Smooth muscle cell of the brain vasculature (primary cell): ENCODE measurements around the gene SPNS2.
"Not testable (repeated sequence)": the region's sequence is repeated elsewhere in the genome, so short reads cannot be mapped to it uniquely, and the experiment has no call there.

ENCODE experiments used
- DNase-seq: peaks from one replicate; pipeline ENCODE4 v3.0.0-alpha.2; 2012; ENCODE audit warnings: low read depth, low spot score

SPNS2 gene

DNA sequence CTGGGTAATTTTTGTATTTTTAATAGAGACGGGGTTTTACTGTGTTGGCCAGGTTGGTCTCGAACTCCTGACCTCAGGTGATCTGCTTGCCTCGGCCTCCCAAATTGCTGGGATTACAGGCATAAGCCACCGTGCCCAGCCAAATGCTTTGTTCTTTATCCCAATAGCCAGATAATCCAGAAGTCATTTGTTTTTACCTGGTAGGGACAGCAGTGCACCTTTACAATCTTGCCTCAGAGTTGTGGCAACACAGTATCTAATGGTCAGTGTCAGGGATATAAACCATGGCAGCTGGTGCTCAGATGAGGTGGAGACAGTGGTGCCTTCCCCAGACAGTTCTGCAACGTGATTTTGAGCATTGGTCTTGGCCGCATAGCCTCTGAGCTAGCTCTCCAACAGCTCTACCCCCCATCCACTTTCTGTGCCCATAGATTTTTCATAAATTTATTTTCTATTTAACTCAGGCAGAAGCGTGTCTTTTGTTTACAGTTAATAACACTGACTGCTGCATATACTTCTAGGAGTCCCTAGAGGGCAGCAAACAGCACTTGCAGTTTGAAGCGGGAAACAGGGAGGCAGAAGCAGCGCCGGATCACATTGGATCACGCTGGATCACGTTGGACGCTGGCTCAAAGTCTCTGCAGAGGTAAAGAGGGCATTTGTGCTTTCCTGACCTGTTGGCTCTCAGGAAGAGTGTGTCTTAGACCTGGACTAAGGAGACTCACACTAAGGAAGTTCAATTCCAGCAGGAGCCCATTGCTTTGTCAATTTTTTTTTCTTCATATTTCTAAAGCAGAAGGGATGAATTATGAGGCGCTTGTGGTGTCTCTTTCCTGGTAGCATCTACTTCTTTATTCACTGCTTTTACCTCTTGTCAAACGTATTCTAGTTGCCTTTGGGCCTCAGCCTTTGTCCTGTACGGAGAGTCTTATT is 66.8 kb downstream of the SPNS2 start:
- peak; percentile 44 for DNase-seq

- DNase-seq: no peak
Observed at GRCh38 chr17:4566785-4567184, 68.1 kb downstream of the SPNS2 start.

- no peak for DNase-seq
Observed at GRCh38 chr17:4569591-4569990, 70.9 kb downstream of the SPNS2 start.

- no peak for DNase-seq
Observed at GRCh38 chr17:4572131-4572530, 73.5 kb downstream of the SPNS2 start.

DNA sequence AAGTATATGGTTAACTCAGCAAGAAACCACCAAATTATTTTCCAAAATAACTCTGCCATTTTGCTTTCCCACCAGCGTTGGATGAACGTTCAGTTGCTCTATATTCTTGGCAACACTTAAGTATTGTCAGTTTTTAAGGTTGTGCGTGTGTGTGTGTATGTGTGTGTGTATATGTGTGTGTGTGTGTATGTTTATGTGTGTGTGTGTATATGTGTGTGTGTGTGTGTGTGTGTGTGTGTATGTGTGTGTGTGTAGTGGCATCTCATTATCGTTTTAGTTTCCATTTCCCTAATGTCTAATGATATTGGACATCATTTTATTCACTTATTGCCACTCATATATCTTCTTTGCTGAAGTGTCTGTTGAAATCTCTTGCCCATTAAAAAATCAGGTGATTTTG is 74.4 kb downstream of the SPNS2 start:
- DNase-seq: no peak

DNA sequence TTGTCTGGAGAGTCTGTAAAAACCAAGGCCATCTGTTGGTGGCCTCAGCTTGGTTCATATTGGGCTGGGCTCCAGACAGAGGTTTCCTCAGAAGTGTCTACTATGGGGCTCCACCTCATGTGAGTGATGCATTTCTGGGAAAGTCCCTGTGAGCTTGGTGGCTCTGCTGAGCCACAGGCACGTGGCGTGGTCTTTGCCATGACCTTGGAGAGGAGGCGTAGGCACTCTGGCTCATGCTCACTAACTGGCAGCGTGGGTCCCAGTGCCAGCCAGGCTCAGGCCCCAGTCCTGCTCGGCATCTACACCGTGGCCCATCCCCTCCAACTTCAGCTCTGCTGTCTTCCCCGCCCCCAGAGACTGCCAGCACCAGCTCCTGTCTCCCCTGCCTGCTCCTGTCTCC is 75.0 kb downstream of the SPNS2 start:
- no peak for DNase-seq

GRCh38 chr17:4574448-4575045 is 75.9 kb downstream of the SPNS2 start:
- DNase-seq: no peak

DNA sequence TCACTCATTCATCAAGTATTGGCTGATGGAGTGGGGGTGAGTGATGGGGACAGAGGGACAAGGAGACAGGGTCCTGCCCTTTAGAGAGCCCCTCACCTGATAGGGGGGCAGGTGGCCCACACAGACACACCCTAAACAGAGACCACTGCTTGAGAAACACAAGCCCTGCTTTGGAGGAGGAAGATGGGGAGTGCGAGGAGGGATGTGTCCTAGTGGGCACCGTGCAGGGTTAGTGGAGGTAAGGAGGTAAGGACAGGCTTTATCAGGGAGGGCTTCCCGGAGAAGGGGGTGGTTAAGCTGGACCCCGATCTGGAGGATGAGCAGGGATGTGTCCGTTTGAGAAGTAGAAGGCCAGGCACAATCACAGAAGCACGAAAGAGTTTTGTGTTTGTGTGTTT is 77.5 kb downstream of the SPNS2 start:
- no peak for DNase-seq

GRCh38 chr17:4576729-4577322 is 78.1 kb downstream of the SPNS2 start:
- no peak for DNase-seq

- DNase-seq: no peak
Observed at GRCh38 chr17:4577386-4577993, 78.8 kb downstream of the SPNS2 start.

DNA sequence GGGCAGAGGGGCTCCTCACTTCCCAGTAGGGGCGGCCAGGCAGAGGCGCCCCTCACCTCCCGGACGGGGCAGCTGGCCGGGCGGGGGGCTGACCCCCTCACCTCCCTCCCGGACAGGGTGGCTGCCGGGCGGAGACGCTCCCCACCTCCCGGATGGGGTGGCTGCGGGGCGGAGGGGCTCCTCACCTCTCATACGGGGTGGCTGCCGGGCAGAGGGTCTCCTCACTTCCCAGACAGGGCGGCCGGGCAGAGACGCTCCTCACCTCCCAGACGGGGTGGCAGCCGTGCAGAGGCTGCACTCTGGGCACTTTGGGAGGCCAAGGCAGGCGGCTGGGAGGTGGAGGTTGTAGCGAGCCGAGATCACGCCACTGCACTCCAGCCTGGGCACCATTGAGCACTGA is 79.7 kb downstream of the SPNS2 start:
- not testable (repeated sequence) for DNase-seq

DNA sequence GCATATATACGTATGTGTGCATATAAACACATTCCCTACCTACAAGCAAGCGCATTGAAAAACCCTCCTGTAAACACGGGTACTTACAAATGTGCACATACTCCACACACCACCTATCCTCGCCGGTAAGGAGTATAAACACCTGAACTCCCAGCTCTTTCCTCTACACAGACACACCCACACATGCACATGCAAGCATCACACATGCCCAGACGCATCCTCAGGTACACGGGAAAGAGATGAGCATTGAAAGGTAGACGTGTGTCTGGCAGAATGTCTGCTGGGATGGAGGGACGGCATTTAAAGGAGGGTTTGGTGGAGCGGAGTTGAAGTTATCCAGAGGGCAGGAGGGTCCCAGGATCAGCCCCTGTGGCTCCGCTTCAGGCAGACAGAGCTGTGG is 81.0 kb downstream of the SPNS2 start:
- DNase-seq: no peak

DNA sequence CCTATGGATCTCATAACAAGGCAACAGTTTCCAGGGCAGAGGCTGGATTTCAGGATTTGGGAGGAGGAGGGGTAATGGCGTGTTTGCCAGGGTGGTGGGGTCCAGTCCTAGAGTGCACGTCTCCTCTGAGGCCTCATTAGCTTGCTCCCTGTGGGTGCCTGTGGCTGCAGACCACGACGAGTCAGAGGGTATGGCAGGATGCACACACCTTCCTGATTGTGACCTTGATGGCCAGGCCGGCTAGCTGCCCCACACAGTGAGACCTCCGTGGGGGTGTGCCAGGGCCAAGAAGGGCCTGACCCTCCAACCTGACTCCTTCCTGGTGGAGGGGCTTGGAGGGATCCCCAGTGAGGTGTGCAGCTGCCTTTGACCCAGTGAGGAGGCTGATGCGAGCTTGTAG is 81.6 kb downstream of the SPNS2 start:
- DNase-seq: no peak

- DNase-seq: no peak
Observed at GRCh38 chr17:4582101-4582501, 83.4 kb downstream of the SPNS2 start.

- DNase-seq: no peak
Observed at GRCh38 chr17:4582691-4583090, 84.0 kb downstream of the SPNS2 start.

DNA sequence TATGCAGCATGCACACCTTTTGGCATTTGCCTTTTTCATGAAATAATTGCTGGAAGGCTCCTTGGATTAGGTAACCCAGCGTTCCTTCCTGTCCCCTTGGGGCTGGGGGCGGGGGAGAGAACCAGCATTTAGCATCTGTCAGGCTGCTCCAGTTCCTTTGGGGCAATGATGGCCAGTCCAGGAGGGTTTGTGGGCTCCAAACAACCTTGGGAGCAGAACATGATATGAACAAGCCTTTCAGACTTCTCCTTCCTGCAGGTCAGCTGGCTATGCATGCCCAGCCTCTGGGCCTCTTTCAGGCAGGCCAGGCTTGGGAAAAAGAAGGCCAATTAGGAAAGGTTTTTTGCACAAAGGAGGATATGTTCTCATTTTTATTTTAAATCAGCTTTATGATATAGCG is 84.5 kb downstream of the SPNS2 start:
- DNase-seq: no peak

- no peak for DNase-seq
Observed at GRCh38 chr17:4583782-4584100, 85.1 kb downstream of the SPNS2 start.

- DNase-seq: no peak
Observed at GRCh38 chr17:4584101-4584916, 85.6 kb downstream of the SPNS2 start, which contains the start of gene SMTNL2. Gene SMTNL2 (plus strand): TSS chr17:4584529. CDS start chr17:4584606, 77 bp downstream.

DNA sequence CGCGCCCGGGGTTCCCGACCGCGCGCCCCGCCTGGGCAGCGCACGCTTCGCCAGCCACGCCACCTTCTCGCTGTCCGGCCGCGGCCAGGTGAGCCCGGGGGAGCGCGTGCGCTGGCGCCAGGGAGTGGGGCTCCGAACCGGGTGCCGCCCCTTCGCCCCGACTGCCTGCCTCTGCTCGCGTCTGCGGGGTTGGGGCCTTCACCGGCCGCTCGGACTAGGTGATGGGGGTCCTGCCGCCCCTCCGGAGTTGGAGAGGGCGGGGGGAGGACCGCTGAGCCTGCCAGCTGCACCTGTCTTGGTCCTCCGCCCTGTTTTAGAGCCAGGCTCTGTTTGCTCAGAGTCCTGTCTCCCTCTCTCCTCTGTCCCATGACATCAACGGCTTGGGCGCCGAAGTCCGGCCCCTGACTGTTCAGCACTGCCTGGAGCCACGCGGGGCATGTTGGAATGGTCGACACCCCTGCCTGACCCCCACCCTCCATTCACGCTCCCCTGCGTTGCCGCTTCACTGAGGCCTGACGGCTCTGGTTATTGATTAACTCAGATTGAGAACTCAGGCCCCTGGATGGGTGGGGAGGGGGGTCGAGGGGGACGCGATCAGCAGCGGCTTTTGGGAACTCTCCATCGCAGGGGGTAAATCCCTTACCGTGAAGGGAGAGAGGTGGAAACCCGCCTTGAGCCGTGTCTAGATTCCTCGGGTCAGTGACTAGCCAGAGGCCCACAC is 86.4 kb downstream of the SPNS2 start:
- no peak for DNase-seq

DNA sequence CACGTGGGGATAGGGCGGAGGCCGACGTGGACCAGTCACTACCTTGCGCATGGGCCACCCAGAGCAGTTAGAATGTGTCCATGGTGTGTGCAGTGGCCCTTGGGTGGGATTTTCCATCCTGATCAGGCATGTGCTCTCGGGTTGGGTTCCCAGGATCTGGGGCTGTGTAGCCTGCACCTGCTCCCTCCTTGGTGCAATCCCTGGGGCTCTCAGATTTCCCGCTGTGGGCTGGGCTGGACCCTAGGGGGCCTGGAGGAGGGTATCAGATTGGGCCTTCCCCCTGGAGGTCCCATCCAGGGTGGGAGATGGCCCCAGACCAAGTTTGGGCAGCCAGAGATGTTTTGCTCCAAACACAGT is 86.9 kb downstream of the SPNS2 start:
- no peak for DNase-seq

DNA sequence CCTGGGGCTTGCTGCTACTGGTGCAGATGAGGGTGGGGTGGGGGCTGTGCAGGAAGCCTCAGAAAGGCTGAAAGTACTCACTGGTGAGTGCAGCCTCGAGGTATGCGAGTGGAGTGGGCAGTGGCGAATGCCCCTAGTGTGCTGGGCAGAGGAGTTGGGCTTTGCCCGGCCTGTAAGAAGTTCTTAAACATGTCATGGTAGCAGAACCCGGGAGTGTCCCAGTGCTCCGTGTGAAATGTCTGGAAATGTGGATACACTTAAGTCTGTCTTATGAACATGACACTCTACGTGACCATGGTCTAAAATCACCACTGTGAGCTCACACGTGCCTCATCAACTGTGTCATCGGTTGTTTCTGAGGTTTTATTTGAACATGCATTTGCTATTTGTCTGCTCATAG is 87.4 kb downstream of the SPNS2 start:
- no peak for DNase-seq
